Measurements from ENCODE around the gene MCAM.

MCAM gene

GRCh38 chr11:119330237-119330636 is 13.3 kb upstream of the MCAM start:
- DNase-seq (ENCODE audit: low read depth): no peak

GRCh38 chr11:119329320-119329719 is 12.4 kb upstream of the MCAM start:
- no peak for DNase-seq (ENCODE audit: low read depth)

- DNase-seq (ENCODE audit: low read depth): no peak
Observed at GRCh38 chr11:119324189-119324588, 7.3 kb upstream of the MCAM start.

DNA sequence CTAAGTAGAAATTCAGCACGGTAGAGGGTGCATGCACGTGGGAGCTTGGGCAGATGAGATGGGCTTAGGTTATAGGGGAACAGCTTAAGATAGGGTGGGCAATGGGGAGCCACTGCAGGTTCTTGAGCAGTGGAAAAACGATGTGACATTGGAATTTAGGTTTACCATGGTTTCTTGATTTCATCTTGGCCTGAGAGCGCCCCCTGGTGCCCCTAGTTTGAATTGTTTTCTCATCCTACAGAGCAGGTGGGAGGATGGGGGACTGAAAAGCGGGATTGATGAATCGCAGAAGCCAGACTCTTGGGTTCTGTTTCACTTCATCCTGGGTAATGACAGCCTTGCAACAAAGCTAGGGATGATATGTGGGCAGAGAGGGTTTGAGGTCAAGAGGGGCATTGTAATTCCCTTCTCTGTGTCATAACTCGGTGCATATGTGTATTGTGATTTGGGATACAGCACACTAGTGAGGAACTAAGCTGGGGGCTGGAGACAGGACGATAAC is 6.7 kb upstream of the MCAM start:
- DNase-seq (ENCODE audit: low read depth): peak; percentile 70

GRCh38 chr11:119322921-119323531 is 6.1 kb upstream of the MCAM start:
- no peak for DNase-seq (ENCODE audit: low read depth)

- DNase-seq (ENCODE audit: low read depth): no peak
Observed at GRCh38 chr11:119322360-119322739, 5.4 kb upstream of the MCAM start.

DNA sequence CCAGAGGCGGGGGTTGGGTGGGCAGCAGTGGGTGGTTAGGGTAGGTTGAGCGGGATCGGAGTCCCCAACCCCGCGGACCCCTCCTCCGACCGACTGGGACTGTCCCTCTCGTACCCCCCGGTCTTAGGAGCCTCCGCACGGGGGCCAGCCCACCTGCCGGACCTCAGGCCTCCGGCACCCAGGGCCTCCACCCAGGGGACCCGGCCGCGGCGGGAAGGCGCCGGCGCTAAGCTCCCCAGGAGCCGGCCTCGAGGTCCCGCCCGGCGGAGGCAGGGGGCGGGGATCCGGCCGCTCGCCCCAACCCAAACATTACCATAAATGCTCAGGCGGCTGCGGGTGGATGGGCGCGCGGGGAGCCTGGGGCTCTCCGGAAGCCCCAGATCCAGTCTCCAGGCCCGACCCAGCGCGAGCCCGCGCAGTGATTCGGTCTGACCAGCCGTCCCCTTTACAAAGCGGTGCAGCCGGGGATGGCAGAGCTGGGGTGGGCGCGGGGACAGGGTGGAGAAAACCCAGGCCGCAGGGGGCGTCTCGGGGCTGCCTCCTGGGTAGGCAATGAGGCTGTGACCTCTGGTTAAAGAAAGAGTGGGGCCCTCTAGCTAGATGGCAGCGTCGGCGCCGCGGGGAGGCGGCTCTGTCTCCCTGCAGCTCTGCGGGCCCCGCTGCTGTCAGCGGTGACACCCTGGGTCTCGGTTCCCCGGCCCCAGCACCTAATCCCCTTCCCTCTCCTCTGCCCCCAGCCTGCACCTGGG is 4.0 kb upstream of the MCAM start:
- no peak for DNase-seq (ENCODE audit: low read depth)

GRCh38 chr11:119320240-119320775 is 3.4 kb upstream of the MCAM start:
- DNase-seq (ENCODE audit: low read depth): no peak

DNA sequence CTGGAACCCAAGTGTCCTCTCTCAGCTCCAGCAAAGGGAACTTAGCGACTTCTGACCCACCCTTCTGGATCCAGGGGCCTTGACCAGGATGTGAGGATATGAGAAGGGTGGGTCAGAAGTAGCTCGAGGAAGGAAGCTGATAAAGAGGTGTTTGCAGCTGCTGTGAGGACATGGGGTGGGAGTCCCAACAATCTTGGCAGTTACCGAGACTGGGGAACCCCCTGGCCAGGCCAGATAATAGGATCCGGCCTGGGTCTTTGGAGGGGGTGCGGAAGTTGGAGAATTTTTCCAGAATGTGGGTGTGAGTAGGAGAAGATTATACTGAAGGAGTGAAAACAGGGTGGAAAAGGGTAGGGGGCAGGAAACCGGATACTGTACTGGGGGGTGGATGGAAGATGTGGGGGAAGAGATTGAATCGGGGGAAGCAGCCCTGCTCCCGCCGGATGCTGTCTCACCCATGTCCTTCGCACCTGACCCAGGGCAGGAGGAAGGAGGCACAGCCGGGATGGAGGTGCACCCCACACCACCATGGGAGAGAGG is 2.8 kb upstream of the MCAM start:
- no peak for DNase-seq (ENCODE audit: low read depth)

DNA sequence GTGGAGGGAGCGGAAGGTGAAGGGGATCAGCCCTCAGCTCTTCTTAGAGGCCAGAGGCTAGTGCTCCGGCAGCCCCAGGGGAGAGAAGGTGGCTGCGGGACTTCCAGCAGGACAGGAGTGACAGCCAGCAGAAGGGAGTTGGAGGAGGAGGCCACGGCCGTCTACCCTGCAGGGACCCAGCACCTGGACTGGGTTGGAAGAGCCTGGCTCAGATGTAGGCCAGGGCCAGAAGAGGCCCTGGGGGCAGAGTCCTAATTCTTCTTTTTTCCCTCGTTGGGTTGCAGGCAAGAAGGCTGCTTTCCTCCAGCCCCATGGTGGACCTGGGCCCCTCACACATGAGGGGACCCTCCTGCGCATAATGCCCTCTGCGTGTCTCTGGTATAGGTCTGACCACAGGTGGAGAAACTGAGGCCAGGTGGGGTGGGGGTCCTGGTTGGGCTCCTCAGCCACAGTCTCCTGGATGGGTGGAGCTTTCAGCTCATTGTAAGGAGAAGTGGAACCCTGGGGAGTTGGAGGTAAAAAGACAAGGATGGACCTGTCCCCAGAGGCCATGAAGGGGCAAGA is 2.3 kb upstream of the MCAM start:
- DNase-seq (ENCODE audit: low read depth): no peak

- DNase-seq (ENCODE audit: low read depth): no peak
Observed at GRCh38 chr11:119318240-119319135, 1.6 kb upstream of the MCAM start.

DNA sequence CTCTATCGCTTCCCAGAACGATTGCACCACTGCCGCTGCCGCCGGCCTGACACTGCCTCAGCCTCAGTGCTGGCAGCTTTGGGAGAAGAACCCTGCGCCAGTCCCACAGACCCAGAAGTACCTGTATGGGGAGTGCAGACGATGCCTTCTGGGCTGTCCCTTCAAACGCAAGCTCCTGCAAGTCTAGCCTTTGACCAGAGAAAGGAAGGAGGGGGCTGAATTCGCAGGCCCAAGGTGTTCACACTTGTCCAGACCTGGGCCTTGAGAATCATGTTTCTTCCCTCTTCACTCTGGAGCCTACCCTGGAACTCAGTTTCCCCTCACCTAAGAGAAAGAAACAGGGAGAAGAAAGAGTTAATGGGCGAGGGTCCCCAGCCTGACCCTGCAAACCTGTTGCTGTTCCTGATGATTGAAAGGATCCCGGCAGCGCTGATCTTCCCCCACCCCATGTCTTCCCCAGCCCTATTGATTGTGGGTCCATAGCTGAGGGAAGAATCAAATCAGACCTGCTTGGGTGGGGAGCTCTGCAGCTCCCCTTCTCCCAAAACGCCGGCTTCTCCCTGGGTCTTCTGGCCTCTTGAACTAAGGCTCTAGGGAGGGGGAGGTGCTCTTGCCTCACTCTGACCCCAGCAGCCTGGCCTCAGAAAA is 786 bp upstream of the MCAM start:
- no peak for DNase-seq (ENCODE audit: low read depth)

GRCh38 chr11:119316016-119316728 is 758 bp downstream of the MCAM start:
- no peak for DNase-seq (ENCODE audit: low read depth)

GRCh38 chr11:119315131-119316015 is 1.6 kb downstream of the MCAM start:
- DNase-seq (ENCODE audit: low read depth): no peak

- DNase-seq (ENCODE audit: low read depth): no peak
Observed at GRCh38 chr11:119314726-119315125, 2.2 kb downstream of the MCAM start.

GRCh38 chr11:119310682-119311052 is 6.3 kb downstream of the MCAM start:
- DNase-seq (ENCODE audit: low read depth): no peak

DNA sequence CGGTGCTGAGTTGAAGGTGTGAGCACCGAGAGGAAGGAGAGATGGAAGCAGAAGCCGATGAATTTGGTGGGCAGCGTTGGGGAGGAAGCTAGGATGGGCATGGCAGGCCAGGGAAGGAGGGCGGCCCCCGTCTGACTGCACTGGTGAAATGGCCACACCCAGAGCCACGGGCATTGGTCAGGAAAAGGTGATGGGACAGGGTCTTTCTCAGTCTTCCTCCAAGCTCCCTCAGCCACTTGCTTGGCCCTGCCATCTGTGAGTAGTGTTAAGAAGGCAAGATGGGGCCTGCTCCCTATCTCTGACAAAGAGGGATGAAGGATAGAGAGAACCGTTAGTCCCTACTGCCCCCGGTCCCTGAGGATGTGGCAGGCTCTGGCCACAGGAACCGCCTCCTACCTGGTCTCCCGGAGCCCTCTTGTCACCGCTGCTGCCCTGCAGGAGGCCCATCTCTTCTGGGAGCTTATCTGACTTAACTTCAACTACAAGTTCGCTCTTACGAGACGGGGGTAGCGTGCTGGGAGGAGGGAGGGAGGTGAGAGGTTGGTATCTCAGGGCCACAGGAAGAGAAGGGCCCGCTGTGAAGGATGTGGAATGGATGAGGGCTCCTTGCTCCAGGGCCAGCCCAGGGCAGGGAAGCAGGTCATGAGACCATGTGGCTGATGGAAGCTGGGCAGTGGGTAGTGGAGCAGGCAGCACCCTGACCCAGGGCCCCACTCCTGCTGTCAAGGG is 6.8 kb downstream of the MCAM start:
- DNase-seq (ENCODE audit: low read depth): no peak

DNA sequence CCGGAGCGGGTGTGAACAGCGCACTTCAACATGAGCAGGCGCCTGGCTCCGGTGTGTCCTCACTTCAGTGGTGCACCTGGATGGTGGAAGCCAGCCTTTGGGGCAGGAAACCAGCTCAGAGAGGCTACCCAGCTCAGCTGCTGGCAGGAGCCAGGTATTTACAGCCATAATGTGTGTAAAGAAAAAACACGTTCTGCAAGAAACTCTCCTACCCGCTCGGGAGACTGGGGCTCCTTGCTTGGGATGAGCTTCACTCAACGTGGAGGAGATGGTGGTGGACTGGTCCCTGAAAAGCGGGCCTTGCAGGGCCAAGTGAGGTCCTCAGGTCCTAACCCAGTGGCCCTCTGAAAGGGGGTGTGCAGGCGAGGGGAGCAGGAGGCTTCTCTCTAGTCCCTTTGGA is 7.5 kb downstream of the MCAM start:
- no peak for DNase-seq (ENCODE audit: low read depth)

- DNase-seq (ENCODE audit: low read depth): no peak
Observed at GRCh38 chr11:119307974-119308373, 9.0 kb downstream of the MCAM start.

All from stimulated activated CD8-positive, alpha-beta memory T cell treated with anti-CD3 and anti-CD28 coated beads, Interleukin-12 subunit alpha, Interleukin-12 subunit beta, amount 100 ng/mL, for 1 hour (primary cell).